Liver (tissue), 9 donors: ENCODE data around the gene CDKL1. TPM values are rescaled to one million over a fixed set of nuclear protein-coding genes. Genes with fewer than 3 reads are reported as not detected.

ENCODE experiments used
- DNase-seq: peaks from one replicate; pipeline ENCODE4 v3.0.0-alpha.2; 2017; ENCODE audit warnings: low spot score
- H3K27ac ChIP-seq, 2 donors: one replicate each; pipeline ENCODE4 v1.7.0; 2013; ENCODE audit warnings: inconsistent platforms in 2 of 2, low read length in 2 of 2, control low read depth in 1 of 2, low read depth in 1 of 2, mild to moderate bottlenecking in 1 of 2
- H3K27me3 ChIP-seq, 4 donors: one replicate each; pipeline versions ENCODE4 v1.6.1 to v1.7.0; 2013; ENCODE audit warnings: low read length in 3 of 4, inconsistent platforms in 1 of 4, mild to moderate bottlenecking in 1 of 4, moderate library complexity in 1 of 4; ENCODE audit not compliant: control insufficient read depth in 4 of 4, insufficient read depth in 4 of 4
- H3K36me3 ChIP-seq, 4 donors: one replicate each; pipeline versions ENCODE4 v1.6.1 to v1.7.0; 2013; ENCODE audit warnings: low read length in 3 of 4, mild to moderate bottlenecking in 3 of 4, low read depth in 1 of 4, moderate library complexity in 1 of 4; ENCODE audit not compliant: control insufficient read depth in 4 of 4, insufficient read depth in 3 of 4
- H3K4me1 ChIP-seq, 4 donors: one replicate each; pipeline versions ENCODE4 v1.6.1 to v1.7.0; 2013; ENCODE audit warnings: low read length in 3 of 4, mild to moderate bottlenecking in 3 of 4, moderate library complexity in 1 of 4; ENCODE audit not compliant: control insufficient read depth in 4 of 4, insufficient read depth in 4 of 4
- H3K4me3 ChIP-seq, 3 donors: one replicate each; pipeline versions ENCODE4 v1.6.1 to v1.7.0; 2013; ENCODE audit warnings: low read length in 3 of 3, control low read depth in 1 of 3, low read depth in 1 of 3, mild to moderate bottlenecking in 1 of 3
- H3K9ac ChIP-seq, 2 donors: one replicate each; pipeline ENCODE4 v1.7.0; 2013; ENCODE audit warnings: low read length in 2 of 2, mild to moderate bottlenecking in 2 of 2, moderate library complexity in 2 of 2, control low read depth in 1 of 2, low read depth in 1 of 2
- H3K9me3 ChIP-seq, 4 donors: one replicate each; pipeline versions ENCODE4 v1.6.1 to v1.7.0; 2013; ENCODE audit warnings: low read length in 3 of 4; ENCODE audit not compliant: control insufficient read depth in 4 of 4
- EGR1 ChIP-seq, 2 donors: IDR thresholded peaks; 2 replicates each; pipeline ENCODE4 v1.6.1; 2016 to 2018; ENCODE audit warnings: antibody characterized with exemption in 2 of 2, low read depth in 2 of 2
- FOXA1 ChIP-seq: IDR thresholded peaks from 2 replicates; pipeline ENCODE4 v1.6.1; 2016; ENCODE audit warnings: antibody characterized with exemption
- FOXA2 ChIP-seq: IDR thresholded peaks from 2 replicates; pipeline ENCODE4 v1.6.1; 2016; ENCODE audit warnings: antibody characterized with exemption
- GABPA ChIP-seq, 2 donors: IDR thresholded peaks in 1 of 2; conservative IDR thresholded peaks in 1 of 2; 2 replicates each; pipeline ENCODE4 v1.6.1; 2016; ENCODE audit warnings: antibody characterized with exemption in 2 of 2, mild to moderate bottlenecking in 1 of 2, moderate library complexity in 1 of 2
- HNF4A ChIP-seq, 2 donors: conservative IDR thresholded peaks; 2 replicates each; pipeline ENCODE4 v1.6.1; 2016; ENCODE audit warnings: antibody characterized with exemption in 2 of 2, mild to moderate bottlenecking in 2 of 2
- HNF4G ChIP-seq: IDR thresholded peaks from 2 replicates; pipeline ENCODE4 v1.6.1; 2016; ENCODE audit warnings: antibody characterized with exemption
- JUND ChIP-seq, 2 donors: IDR thresholded peaks; 2 replicates each; pipeline ENCODE4 v1.6.1; 2016; ENCODE audit warnings: antibody characterized with exemption in 2 of 2
- MAX ChIP-seq: IDR thresholded peaks from 2 replicates; pipeline ENCODE4 v1.6.1; 2016; ENCODE audit warnings: antibody characterized with exemption
- NR2F2 ChIP-seq: IDR thresholded peaks from 2 replicates; pipeline ENCODE4 v1.6.1; 2016; ENCODE audit warnings: antibody characterized with exemption
- RAD21 ChIP-seq, 2 donors: IDR thresholded peaks; 2 replicates each; pipeline ENCODE4 v1.6.1; 2016; ENCODE audit warnings: antibody characterized with exemption in 2 of 2, mild to moderate bottlenecking in 2 of 2
- RXRA ChIP-seq, 2 donors: IDR thresholded peaks; 2 replicates each; pipeline ENCODE4 v1.6.1; 2017 to 2018; ENCODE audit warnings: antibody characterized with exemption in 2 of 2, mild to moderate bottlenecking in 1 of 2
- SP1 ChIP-seq: IDR thresholded peaks from 2 replicates; pipeline ENCODE4 v1.6.1; 2018; ENCODE audit warnings: antibody characterized with exemption, mild to moderate bottlenecking
- TAF1 ChIP-seq: conservative IDR thresholded peaks from 2 replicates; pipeline ENCODE4 v1.6.1; 2016; ENCODE audit warnings: antibody characterized with exemption, mild to moderate bottlenecking
- YY1 ChIP-seq: IDR thresholded peaks from 2 replicates; pipeline ENCODE4 v1.6.1; 2016; ENCODE audit warnings: antibody characterized with exemption, mild to moderate bottlenecking
- ZBTB33 ChIP-seq: IDR thresholded peaks from 2 replicates; pipeline ENCODE4 v1.6.1; 2016; ENCODE audit warnings: antibody characterized with exemption
- WGBS: extraction: QIAGEN DNeasy Blood & Tissue Kit; methylation state at CpG from one replicate; pipeline ENCODE4 v1.1.7; 2013; 5-methylcytosine and 5-hydroxymethylcytosine counted together
- polyA plus RNA-seq, 2 donors: library from polyadenylated mRNA; stranded (reverse) in 1 of 2; unstranded in 1 of 2; fragments of 200-250 nt in 1 of 2; fragments of >200 nt in 1 of 2; fragmentation: Nextera tagmentation in 1 of 2; extraction: Ambion mirVana in 1 of 2; gene quantifications; one replicate each; pipeline versions ENCODE4 v1.2.1 to v1.2.3, GENCODE V29; 2013 to 2015
- total RNA-seq, 2 donors: library from RNA; depleted of rRNA; stranded (reverse); fragments of >200 nt; gene quantifications; one replicate each; pipeline ENCODE4 v1.2.3, GENCODE V29; 2014
- TF ChIP-seq, protein P1 (sequence below): IDR thresholded peaks from 2 replicates; pipeline ENCODE4 v1.6.1; 2016; ENCODE audit warnings: antibody characterized with exemption, mild to moderate bottlenecking
- TF ChIP-seq, protein P2 (sequence below): fragments of 150-350 bp; IDR thresholded peaks from 2 replicates; pipeline ENCODE4 v1.5.1; 2017; ENCODE audit warnings: improper control_type of control experiment, low read depth, low read length; ENCODE audit not compliant: missing input control
- TF ChIP-seq, protein P3 (sequence below): IDR thresholded peaks from 2 replicates; pipeline ENCODE4 v1.6.1; 2016; ENCODE audit warnings: antibody characterized with exemption
- donor health status: healthy.
- donor health status: healthy.
- donor health status: healthy.
- donor health status: healthy.
- donor health status: healthy.

The CDKL1 gene
- total and polyA plus RNA-seq, 4 donors: 1.1 to 6.8 (median 2.1) TPM

DNA sequence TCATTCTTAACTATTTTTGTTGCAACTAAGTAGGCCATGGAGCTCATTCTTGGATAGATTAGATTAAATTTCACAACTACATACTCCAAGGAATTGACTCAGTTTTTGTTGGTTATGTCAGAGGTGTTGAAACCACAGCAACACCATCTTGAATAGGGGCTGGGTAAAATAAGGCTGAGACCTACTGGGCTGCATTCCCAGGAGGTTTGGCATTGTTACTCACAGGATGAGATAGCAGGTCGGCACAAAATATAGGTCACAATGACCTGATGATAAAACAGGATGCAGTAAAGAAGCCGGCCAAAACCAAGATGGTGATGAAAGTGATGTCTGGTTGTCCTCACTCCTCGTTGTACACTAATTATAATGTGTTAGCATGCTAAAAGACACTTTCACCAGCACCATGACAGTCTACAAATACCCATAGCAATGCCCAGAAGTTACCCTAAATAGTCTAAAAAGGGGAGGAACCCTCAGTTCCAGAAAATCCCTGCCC is 63.6 kb downstream of the CDKL1 start:
- Histone ChIP-seq H3K9me3 (no peaks in the 10 kb centered on the region), H3K27ac (no peak overlapping the region), H3K36me3 (peaks cover 0 to 8% (median 3%) of the 10 kb centered on the region in 4 donors), H3K27me3 (no peaks in the 10 kb centered on the region), H3K9ac (no peak overlapping the region), H3K4me3 (no peak overlapping the region), H3K4me1 (no peaks in the 10 kb centered on the region)
- TF ChIP-seq SP1: no peak
- TF ChIP-seq, protein P1, sequence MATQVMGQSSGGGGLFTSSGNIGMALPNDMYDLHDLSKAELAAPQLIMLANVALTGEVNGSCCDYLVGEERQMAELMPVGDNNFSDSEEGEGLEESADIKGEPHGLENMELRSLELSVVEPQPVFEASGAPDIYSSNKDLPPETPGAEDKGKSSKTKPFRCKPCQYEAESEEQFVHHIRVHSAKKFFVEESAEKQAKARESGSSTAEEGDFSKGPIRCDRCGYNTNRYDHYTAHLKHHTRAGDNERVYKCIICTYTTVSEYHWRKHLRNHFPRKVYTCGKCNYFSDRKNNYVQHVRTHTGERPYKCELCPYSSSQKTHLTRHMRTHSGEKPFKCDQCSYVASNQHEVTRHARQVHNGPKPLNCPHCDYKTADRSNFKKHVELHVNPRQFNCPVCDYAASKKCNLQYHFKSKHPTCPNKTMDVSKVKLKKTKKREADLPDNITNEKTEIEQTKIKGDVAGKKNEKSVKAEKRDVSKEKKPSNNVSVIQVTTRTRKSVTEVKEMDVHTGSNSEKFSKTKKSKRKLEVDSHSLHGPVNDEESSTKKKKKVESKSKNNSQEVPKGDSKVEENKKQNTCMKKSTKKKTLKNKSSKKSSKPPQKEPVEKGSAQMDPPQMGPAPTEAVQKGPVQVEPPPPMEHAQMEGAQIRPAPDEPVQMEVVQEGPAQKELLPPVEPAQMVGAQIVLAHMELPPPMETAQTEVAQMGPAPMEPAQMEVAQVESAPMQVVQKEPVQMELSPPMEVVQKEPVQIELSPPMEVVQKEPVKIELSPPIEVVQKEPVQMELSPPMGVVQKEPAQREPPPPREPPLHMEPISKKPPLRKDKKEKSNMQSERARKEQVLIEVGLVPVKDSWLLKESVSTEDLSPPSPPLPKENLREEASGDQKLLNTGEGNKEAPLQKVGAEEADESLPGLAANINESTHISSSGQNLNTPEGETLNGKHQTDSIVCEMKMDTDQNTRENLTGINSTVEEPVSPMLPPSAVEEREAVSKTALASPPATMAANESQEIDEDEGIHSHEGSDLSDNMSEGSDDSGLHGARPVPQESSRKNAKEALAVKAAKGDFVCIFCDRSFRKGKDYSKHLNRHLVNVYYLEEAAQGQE: no peak
- TF ChIP-seq, protein P2, sequence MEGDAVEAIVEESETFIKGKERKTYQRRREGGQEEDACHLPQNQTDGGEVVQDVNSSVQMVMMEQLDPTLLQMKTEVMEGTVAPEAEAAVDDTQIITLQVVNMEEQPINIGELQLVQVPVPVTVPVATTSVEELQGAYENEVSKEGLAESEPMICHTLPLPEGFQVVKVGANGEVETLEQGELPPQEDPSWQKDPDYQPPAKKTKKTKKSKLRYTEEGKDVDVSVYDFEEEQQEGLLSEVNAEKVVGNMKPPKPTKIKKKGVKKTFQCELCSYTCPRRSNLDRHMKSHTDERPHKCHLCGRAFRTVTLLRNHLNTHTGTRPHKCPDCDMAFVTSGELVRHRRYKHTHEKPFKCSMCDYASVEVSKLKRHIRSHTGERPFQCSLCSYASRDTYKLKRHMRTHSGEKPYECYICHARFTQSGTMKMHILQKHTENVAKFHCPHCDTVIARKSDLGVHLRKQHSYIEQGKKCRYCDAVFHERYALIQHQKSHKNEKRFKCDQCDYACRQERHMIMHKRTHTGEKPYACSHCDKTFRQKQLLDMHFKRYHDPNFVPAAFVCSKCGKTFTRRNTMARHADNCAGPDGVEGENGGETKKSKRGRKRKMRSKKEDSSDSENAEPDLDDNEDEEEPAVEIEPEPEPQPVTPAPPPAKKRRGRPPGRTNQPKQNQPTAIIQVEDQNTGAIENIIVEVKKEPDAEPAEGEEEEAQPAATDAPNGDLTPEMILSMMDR: no peak
- TF ChIP-seq ZBTB33: no peak
- TF ChIP-seq RXRA (IDR thresholded peaks at IDR 0.05): no peak
- TF ChIP-seq HNF4G: no peak
- no peak for TF ChIP-seq FOXA2
- TF ChIP-seq NR2F2: no peak
- no peak for TF ChIP-seq HNF4A (conservative IDR thresholded peaks at IDR 0.05)
- TF ChIP-seq JUND (IDR thresholded peaks at IDR 0.05): no peak
- TF ChIP-seq FOXA1: no peak
- TF ChIP-seq RAD21 (IDR thresholded peaks at IDR 0.05): no peak
- no peak for TF ChIP-seq MAX
- TF ChIP-seq, protein P3, sequence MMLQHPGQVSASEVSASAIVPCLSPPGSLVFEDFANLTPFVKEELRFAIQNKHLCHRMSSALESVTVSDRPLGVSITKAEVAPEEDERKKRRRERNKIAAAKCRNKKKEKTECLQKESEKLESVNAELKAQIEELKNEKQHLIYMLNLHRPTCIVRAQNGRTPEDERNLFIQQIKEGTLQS: no peak
- no peak for TF ChIP-seq YY1
- no peak for TF ChIP-seq GABPA (IDR thresholded peaks at IDR 0.05 in 1 of 2, conservative IDR thresholded peaks at IDR 0.05 in 1 of 2)
- TF ChIP-seq TAF1: no peak
- TF ChIP-seq EGR1 (IDR thresholded peaks at IDR 0.05; ENCODE audit: low read depth in 2 of 2): no peak
- WGBS: 60% methylated on average over 3 of the region's 3 CpGs
- DNase-seq: no peak
